ENCODE data around the gene EYA2.

Gene EYA2

DNA sequence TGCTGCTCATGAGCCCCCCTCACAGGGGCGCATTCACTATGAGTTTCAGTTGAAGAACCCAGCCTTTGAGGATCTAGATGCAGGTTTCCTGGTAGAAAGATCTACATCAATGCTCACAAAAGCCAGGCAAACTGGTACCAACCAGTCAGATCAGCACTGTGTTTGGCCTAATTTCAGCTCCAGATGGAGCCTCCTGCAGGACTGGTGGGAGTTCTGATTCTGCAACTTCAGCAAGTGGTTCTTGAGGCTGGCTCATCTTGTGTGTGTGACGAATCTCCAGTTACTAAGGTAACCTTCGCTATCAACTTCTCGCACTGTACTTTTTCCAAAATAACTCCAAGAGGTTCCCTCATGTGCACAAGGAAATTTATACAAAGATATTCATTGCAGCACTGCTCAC, 343.1 kb downstream of the EYA2 start:
- no peak for DNase-seq
- Histone ChIP-seq H3K9me3 (ENCODE audit: control extremely low read depth in 1 of 5, control insufficient read depth in 4 of 5, insufficient read depth in 2 of 5, low read depth in 1 of 5, low read length in 4 of 5) (no peaks in the 10 kb centered on the region), H3K36me3 (ENCODE audit: control insufficient read depth in 4 of 4, insufficient read depth in 4 of 4, low read length in 3 of 4) (peaks cover 33 to 81% (median 56%) of the 10 kb centered on the region in 4 experiments), H3K4me3 (ENCODE audit: control insufficient read depth in 1 of 7, extremely low read depth in 1 of 7, insufficient read depth in 4 of 7, low read depth in 2 of 7, low read length in 6 of 7) (no peak overlapping the region), H3K27me3 (replicated peaks in 2 of 5; ENCODE audit: control insufficient read depth in 4 of 5, insufficient read depth in 5 of 5, low read length in 4 of 5) (no peaks in the 10 kb centered on the region), H3K27ac (ENCODE audit: insufficient read depth in 1 of 2, low read depth in 1 of 2, low read length in 2 of 2, poor library complexity in 1 of 2, severe bottlenecking in 2 of 2) (no peak overlapping the region), H3K4me1 (ENCODE audit: control extremely low read depth in 1 of 4, control insufficient read depth in 4 of 4, insufficient read depth in 4 of 4, low read length in 3 of 4) (no peaks in the 10 kb centered on the region)
- WGBS (ENCODE audit: insufficient coverage), result 97% methylated on average over 4 of the region's 4 CpGs
- POLR2A ChIA-PET, result no interaction called here
- CTCF ChIA-PET, result no interaction called here

Data from common myeloid progenitor, CD34-positive (primary cell).